Brain microvascular endothelial cell (primary cell): Measurements from ENCODE around the gene VPS41.

Experiments used
- DNase-seq: peaks from one replicate; pipeline ENCODE4 v3.0.0-alpha.2; 2020
- H3K27ac ChIP-seq: fragments of 250-450 bp; sonication (Bioruptor Pico); 2 replicates; pipeline ENCODE4 v1.5.1; 2020; ENCODE audit warnings: mild to moderate bottlenecking, moderate library complexity
- H3K27me3 ChIP-seq: fragments of 250-450 bp; sonication (Bioruptor Pico); replicated peaks from 2 replicates; pipeline ENCODE4 v1.5.1; 2020; ENCODE audit warnings: mild to moderate bottlenecking
- H3K36me3 ChIP-seq: fragments of 250-450 bp; sonication (Bioruptor Pico); replicated peaks from 2 replicates; pipeline ENCODE4 v1.5.1; 2020; ENCODE audit warnings: mild to moderate bottlenecking
- H3K4me3 ChIP-seq: 2 replicates; pipeline ENCODE4 v1.5.1; 2011; ENCODE audit warnings: low read depth, mild to moderate bottlenecking, control low read depth, low read length, moderate library complexity
- in situ Hi-C: cut with HindIII; loops from 2 replicates; pipeline ENCODE4 v1.10.0; 2017; ENCODE audit warnings: low sequenced_read_pairs, low pct_ligation_motif_present
- TF ChIP-seq, protein P1 (sequence below): IDR thresholded peaks from 2 replicates; pipeline ENCODE4 v1.5.1; 2011; ENCODE audit warnings: low read depth, mild to moderate bottlenecking, moderate library complexity, low read length, control low read depth, inconsistent platforms; ENCODE audit errors: missing control alignments

Gene VPS41

DNA sequence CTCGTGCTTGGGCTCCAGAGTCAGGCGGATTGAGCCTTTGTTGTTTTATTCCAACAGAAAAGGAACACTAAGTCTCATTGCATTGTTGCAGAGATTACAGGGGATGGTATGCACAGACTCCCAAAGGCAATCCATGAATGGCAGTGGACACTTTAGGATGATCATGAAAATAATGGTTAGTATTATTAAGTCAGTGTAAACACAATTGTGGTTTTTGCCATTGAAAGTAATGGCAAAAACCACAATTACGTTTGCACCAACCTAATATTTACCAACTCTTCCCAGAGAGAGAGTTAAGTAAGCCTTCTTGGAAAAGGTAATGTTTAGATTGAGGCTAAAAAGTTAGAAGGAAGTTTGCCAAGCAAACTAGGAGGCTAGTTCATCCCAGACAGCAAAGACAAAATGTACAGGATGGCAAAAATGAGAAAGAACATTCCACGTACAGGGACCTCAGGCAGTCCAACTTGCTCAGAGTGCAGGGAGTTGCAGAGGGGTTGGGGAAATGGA is 204.9 kb downstream of the VPS41 start:
- in situ Hi-C loops, result no loop called here

DNA sequence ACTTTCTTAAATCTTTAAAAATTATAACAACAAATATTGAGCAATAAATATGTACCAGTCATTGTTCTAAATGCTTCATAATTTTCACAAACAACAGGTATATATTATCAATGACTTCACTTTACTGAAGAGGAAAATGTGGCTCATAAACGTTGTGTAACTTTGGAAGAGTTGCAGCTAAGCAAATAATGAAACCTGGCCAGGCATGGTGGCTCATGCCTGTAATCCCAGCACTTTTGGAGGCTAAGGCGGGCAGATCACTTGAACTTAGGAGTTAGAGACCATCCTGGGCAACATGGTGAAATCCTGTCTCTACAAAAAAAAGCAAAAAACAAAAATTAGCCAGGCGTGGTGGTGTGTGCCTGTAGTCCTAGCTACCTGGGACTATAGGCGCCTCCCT is 205.9 kb downstream of the VPS41 start:
- DNase-seq, result no peak
- no peak overlapping the region for H3K4me3 ChIP-seq
- no peaks in the 10 kb centered on the region for H3K36me3 ChIP-seq
- in situ Hi-C loops, result no loop called here
- TF ChIP-seq, protein P1, sequence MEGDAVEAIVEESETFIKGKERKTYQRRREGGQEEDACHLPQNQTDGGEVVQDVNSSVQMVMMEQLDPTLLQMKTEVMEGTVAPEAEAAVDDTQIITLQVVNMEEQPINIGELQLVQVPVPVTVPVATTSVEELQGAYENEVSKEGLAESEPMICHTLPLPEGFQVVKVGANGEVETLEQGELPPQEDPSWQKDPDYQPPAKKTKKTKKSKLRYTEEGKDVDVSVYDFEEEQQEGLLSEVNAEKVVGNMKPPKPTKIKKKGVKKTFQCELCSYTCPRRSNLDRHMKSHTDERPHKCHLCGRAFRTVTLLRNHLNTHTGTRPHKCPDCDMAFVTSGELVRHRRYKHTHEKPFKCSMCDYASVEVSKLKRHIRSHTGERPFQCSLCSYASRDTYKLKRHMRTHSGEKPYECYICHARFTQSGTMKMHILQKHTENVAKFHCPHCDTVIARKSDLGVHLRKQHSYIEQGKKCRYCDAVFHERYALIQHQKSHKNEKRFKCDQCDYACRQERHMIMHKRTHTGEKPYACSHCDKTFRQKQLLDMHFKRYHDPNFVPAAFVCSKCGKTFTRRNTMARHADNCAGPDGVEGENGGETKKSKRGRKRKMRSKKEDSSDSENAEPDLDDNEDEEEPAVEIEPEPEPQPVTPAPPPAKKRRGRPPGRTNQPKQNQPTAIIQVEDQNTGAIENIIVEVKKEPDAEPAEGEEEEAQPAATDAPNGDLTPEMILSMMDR, result no peak
- H3K27me3 ChIP-seq, result no peaks in the 10 kb centered on the region
- H3K27ac ChIP-seq, result no peak overlapping the region

More for the DNA sequence above, 204.9 kb downstream of the VPS41 start:
- Histone ChIP-seq H3K36me3 (no peaks in the 10 kb centered on the region), H3K27me3 (no peaks in the 10 kb centered on the region), H3K27ac (no peak overlapping the region), H3K4me3 (no peak overlapping the region)
- TF ChIP-seq, protein P1, result no peak
- DNase-seq, result no peak

DNA sequence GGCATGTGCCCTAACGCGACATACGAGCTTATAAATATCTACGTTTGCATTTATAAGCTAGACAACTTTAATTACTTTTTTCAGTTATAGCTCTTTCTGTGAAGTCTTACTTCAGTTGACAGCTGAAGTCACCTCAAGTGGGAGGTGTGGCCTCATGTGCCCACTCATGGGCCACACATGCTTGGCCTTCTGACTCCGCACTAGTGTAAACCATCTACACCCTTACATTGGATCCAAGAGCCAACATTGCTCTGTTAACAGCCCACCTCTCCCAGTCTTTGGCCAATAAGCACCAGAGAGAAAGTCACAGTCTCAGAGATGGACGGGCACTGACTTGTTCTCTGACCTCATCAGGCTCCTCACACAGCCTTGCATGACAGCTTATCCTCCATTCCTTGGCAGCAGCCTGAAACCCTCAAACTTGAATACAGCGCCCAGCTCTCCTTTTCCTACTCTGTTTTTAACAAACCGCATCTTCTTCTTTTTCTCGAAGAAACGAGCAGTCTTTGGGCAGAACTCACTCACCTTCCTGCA is 206.9 kb downstream of the VPS41 start:
- H3K27me3 ChIP-seq, result no peaks in the 10 kb centered on the region
- in situ Hi-C loops, result no loop called here
- TF ChIP-seq, protein P1, result no peak

DNA sequence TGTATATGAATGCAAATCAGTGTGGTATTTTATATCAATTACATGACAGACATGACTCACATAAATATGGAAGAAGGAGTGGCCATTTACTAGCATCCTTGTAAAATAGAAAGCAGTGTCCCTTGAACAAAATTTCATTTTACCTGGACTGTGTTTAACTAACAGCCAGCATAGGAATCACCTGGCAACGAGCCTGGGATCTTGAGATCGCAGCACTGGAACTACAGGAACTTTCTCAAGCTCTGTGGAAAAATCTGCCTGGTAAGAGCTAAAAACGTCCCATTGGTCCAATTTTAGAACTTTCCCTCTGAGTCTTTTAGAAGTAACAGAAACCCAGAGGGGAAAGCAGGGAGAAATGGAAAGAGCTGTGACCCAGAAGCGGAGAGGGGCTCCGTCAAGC is 208.9 kb downstream of the VPS41 start:
- Histone ChIP-seq H3K27me3 (no peaks in the 10 kb centered on the region), H3K27ac (no peak overlapping the region), H3K36me3 (no peaks in the 10 kb centered on the region), H3K4me3 (no peak overlapping the region)
- in situ Hi-C loops, result no loop called here
- TF ChIP-seq, protein P1, result no peak
- DNase-seq, result no peak

More for the DNA sequence above, 206.9 kb downstream of the VPS41 start:
- Histone ChIP-seq H3K4me3 (no peak overlapping the region), H3K27ac (no peak overlapping the region), H3K36me3 (no peaks in the 10 kb centered on the region)
- DNase-seq, result no peak

DNA sequence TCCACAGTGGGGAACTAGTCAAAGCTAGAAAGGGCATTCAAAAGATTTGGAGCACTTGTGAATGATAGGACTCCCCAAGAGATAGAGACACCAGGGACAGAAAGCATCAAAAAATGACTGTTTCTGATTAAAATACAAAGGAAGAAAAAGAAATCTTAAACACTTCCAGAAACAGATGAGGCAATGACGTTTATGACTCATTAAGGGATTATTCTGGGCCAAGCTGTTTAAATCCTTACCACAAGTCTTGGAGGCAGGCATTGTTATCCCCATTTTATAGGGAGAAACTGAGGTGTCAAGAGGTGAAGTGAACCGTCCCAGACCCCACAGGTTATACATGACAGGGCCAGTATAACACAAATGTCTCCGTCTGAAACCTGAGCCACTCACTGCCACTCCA is 209.5 kb downstream of the VPS41 start:
- Histone ChIP-seq H3K27me3 (no peaks in the 10 kb centered on the region), H3K27ac (no peak overlapping the region), H3K4me3 (no peak overlapping the region), H3K36me3 (no peaks in the 10 kb centered on the region)
- TF ChIP-seq, protein P1, result no peak
- in situ Hi-C loops, result no loop called here
- DNase-seq, result no peak

DNA sequence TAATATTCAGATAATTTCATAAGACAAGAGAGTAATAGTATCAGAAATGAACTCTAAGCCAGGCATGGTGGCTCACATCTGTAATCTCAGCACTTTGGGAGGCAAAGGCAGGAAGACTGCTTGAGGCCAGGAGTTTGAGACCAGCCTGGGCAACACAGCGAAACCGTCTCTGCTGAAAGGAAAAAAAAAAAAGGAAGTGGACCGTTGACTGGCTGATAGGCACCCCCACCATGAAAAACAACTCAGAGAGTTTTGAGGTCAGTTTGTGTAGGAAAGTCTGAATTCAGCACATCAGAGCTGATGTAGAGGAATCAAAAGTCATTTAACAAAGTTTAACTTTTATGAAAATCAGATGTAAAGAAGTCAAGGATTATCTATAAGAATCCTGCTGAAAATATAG is 214.7 kb downstream of the VPS41 start:
- no peak for DNase-seq
- Histone ChIP-seq H3K27me3 (no peaks in the 10 kb centered on the region), H3K4me3 (no peak overlapping the region), H3K36me3 (no peaks in the 10 kb centered on the region), H3K27ac (no peak overlapping the region)
- in situ Hi-C loops, result no loop called here
- TF ChIP-seq, protein P1, result no peak
